Epithelial cell of esophagus (primary cell): ENCODE data around the gene ANKRD33B.
A peak's percentile ranks its signal among the peaks of the same experiment; 100 is the strongest.

ENCODE experiments used
- DNase-seq: peaks from one replicate; pipeline ENCODE4 v3.0.0; 2010; ENCODE audit warnings: low read depth
- H3K4me3 ChIP-seq: 2 replicates; pipeline ENCODE4 v1.5.1; 2011; ENCODE audit warnings: mild to moderate bottlenecking, low read length, control low read depth
- CTCF ChIP-seq: IDR thresholded peaks from 2 replicates; pipeline ENCODE4 v1.5.1; 2011; ENCODE audit warnings: low read depth, mild to moderate bottlenecking, low read length, control low read depth, inconsistent platforms; ENCODE audit not compliant: insufficient read depth; ENCODE audit errors: missing control alignments

The ANKRD33B gene

GRCh38 chr5:10665799-10666198, 101.9 kb downstream of the ANKRD33B start:
- DNase-seq = no peak
- no peak for TF ChIP-seq CTCF
- no peak overlapping the region for H3K4me3 ChIP-seq

- no peak for TF ChIP-seq CTCF
- no peak overlapping the region for H3K4me3 ChIP-seq
- no peak for DNase-seq
Observed at GRCh38 chr5:10666531-10667299, 102.8 kb downstream of the ANKRD33B start.

GRCh38 chr5:10667431-10668057, 103.7 kb downstream of the ANKRD33B start:
- no peak for DNase-seq
- TF ChIP-seq CTCF = no peak
- H3K4me3 ChIP-seq = no peak overlapping the region

GRCh38 chr5:10668697-10669096, 104.8 kb downstream of the ANKRD33B start:
- TF ChIP-seq CTCF = no peak
- no peak overlapping the region for H3K4me3 ChIP-seq
- DNase-seq = peak; percentile 27

- no peak for DNase-seq
- no peak for TF ChIP-seq CTCF
- no peak overlapping the region for H3K4me3 ChIP-seq
Observed at GRCh38 chr5:10669983-10670382, 106.1 kb downstream of the ANKRD33B start.

GRCh38 chr5:10671041-10672008, 107.5 kb downstream of the ANKRD33B start:
- no peak for DNase-seq
- TF ChIP-seq CTCF = no peak
- no peak overlapping the region for H3K4me3 ChIP-seq
